T-helper 1 cell treated with Interleukin-12 subunit alpha and Interleukin-12 subunit beta and Interleukin-4 antibody, amounts not matched to agents 30 μg/mL and 1 μg/mL, for 36 hours (primary cell): ENCODE data around the gene CD2BP2.

ENCODE experiments used
- H3K27ac Mint-ChIP-seq: one replicate; pipeline ENCODE4 v1.8.0; 2021; ENCODE audit warnings: mild to moderate bottlenecking, mixed read lengths
- H3K27me3 Mint-ChIP-seq: one replicate; pipeline ENCODE4 v1.8.0; 2021; ENCODE audit warnings: low read depth, mixed read lengths
- H3K36me3 Mint-ChIP-seq: one replicate; pipeline ENCODE4 v1.8.0; 2021; ENCODE audit warnings: low read depth, mixed read lengths
- H3K4me1 Mint-ChIP-seq: one replicate; pipeline ENCODE4 v1.8.0; 2021; ENCODE audit warnings: low read depth, mixed read lengths
- H3K4me3 Mint-ChIP-seq: one replicate; pipeline ENCODE4 v1.8.0; 2021; ENCODE audit warnings: mild to moderate bottlenecking, moderate library complexity, mixed read lengths
- H3K9me3 Mint-ChIP-seq: one replicate; pipeline ENCODE4 v1.8.0; 2021; ENCODE audit warnings: mixed read lengths

The CD2BP2 gene

DNA sequence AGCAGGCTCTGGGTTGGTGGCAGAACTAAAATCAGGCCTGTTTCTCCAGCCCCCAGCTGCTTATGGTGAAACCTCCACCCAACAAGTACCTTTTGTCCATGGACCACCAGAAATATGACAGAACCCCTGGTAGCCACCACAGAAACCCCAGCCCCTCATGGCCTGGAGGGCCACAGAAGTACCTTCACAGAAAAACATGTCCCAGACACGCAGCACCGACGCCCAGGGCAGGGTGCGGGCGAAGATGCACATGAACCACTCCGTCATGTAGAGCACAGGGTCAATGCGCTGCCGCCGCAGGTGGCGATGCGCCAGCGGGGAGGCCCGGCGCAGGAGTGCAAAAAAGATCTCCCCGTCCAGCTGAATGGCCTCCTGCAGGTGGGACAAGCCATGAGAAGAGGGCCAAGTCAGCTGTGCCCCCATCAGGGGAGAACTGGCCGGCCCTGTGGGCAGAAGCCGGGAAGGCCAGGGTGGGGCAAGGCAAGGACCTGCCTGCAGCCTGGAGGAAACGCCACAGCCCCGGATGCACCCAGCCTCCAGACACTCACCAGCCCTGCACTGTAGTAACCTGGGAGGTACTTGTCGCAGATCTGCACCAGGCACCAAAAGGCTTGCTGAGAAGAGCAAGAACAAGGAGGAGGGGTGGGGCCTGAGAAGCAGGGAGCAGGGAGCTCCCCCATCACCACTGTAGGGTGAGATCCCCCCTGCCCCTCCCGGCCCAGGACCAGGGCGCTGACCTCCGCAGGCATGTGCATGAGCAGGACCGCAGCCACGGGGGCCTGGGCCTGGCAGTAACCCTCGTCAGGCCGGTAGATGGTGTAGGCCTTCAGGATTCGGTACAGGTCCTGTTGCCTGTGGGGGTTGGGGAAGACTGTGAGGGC, 4.1 kb upstream of the CD2BP2 start:
- no peaks in the 10 kb centered on the region for H3K27me3 Mint-ChIP-seq
- H3K27ac Mint-ChIP-seq = no peak overlapping the region
- H3K9me3 Mint-ChIP-seq = no peaks in the 10 kb centered on the region
- H3K4me1 Mint-ChIP-seq = peaks cover 24% of the 10 kb centered on the region
- peaks cover 45% of the 10 kb centered on the region for H3K36me3 Mint-ChIP-seq
- H3K4me3 Mint-ChIP-seq = no peak overlapping the region

DNA sequence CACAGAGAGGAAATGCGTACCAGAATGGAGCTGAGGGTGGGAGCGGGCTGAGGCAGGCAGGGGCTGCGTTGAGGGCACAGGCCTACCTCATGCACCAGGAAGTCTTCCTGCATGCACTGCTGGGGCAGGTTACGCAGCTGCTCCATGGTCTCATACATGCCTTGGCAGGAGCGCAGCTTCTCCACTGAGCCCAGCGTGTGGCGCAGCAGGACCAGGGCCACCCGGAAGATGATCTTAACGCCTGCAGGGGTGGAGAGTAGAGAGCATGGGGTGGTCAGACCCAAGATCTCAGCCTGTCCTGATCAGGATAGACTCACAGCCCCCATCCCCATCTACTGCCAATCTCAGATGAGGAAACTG, 3.4 kb upstream of the CD2BP2 start:
- H3K9me3 Mint-ChIP-seq = no peaks in the 10 kb centered on the region
- peaks cover 45% of the 10 kb centered on the region for H3K36me3 Mint-ChIP-seq
- peaks cover 28% of the 10 kb centered on the region for H3K4me1 Mint-ChIP-seq
- H3K27ac Mint-ChIP-seq = no peak overlapping the region
- H3K4me3 Mint-ChIP-seq = no peak overlapping the region
- H3K27me3 Mint-ChIP-seq = no peaks in the 10 kb centered on the region

DNA sequence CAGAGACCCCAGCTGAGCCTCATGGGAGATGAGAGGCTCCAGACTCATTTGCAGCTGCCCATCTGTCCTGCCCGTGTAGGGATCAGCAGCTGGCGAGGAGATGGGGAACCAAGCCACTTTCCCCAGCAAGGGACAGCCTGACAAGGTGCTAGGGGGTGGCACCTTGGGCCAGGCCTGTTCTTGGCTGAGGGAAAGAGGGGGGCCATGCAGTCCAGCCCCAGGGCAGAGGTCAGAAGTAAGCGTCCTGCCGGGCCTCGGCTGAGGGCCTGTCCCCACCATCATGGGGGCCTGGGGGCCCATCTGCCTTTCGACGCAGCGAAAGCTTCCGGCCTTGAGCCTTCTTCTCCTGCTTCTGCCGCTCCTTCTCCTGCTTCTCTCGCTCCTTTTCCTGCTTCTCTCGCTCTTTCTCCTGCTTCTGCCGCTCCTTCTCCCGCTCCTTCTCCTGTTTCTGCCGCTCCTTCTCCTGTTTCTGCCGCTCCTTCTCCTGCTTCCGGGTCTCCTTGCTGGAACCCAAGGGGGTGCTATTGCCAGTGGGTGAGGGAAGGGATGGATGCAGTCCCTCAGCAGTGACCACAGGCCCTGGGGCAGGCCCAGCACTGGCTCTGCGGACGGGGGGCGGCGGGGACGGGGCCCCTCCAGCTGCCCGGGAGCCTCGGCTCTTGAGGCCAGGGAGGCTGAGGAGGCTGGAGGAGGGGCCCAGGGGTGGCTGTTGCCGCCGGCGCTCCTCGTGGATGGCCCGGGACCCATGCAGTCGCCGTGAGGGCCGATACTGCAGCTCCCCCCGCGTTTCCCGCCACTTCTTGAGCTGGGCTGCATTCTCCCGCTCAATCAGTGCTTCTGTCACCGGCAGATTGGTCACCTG, 2.8 kb upstream of the CD2BP2 start:
- Mint-ChIP-seq H3K4me3 (no peak overlapping the region), H3K27ac (no peak overlapping the region), H3K36me3 (peaks cover 43% of the 10 kb centered on the region), H3K9me3 (no peaks in the 10 kb centered on the region), H3K4me1 (peaks cover 25% of the 10 kb centered on the region), H3K27me3 (no peaks in the 10 kb centered on the region)

DNA sequence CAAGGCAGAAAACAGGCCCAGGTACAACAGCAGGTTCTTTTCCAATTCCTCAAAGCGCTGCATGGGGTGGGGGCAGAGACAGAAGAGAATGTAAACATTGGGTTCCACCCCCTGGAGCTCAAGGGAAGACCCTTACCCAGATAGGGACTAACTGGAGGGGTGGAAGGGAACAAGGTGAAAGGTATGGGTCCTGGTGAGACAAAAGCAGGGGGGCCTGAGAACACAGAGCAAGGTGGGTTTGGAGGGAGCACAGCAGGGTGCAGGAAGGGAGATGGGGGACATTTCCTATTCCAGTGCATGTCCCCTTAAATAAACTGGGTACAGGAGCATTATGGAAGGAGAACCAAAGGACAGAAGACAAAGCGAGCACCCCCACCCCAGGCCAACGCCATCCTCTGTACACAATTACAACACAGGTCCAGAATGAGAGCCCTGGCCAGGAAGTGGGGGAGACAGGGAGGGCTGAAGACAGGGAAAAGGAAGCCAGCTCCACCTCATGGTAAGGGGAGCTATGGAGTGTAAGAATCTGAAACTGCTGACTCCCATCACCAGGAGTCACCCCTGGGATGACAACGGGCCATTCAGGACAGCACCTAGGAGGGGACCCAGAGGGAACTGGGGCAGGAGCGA, 2.1 kb upstream of the CD2BP2 start:
- H3K27me3 Mint-ChIP-seq = no peaks in the 10 kb centered on the region
- peaks cover 46% of the 10 kb centered on the region for H3K36me3 Mint-ChIP-seq
- H3K9me3 Mint-ChIP-seq = no peaks in the 10 kb centered on the region
- H3K27ac Mint-ChIP-seq = peak overlapping the region; percentile 22
- no peak overlapping the region for H3K4me3 Mint-ChIP-seq
- H3K4me1 Mint-ChIP-seq = peaks cover 25% of the 10 kb centered on the region

DNA sequence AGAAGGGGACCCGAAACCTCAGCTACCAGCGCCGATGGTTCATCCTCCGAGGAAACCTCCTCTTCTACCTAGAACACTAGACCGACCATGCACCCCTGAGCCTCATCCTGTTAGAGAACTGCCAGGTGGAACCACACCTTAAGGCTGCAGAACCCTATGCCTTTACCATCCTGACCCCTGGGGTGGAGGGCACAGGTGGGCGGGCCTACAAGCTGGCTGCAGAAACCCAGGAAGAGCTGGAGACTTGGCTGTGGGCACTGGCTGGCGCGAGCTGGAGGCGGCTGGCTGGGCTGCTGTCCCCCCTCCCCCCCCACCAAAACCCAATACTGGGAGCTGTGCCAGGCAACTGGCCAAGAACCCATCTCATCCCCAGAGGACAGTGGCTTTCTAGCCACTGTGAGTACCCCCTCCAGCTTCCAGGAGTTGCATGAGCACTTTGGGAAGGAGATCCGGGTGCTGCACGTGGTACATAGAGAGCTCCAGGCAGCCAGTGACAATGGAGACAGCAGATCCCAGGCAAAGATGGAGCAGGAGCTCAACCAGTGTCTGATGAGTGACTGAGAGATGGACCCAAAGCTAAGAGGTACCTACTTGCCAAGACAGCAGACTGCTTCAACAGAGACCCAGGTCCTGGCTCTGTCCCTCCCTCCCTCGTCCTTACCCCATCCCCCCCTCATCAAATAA, 1.4 kb upstream of the CD2BP2 start:
- Mint-ChIP-seq H3K36me3 (peaks cover 48% of the 10 kb centered on the region), H3K27ac (peak overlapping the region; percentile 82), H3K27me3 (no peaks in the 10 kb centered on the region), H3K9me3 (no peaks in the 10 kb centered on the region), H3K4me1 (peaks cover 25% of the 10 kb centered on the region), H3K4me3 (peak overlapping the region; percentile 95)

DNA sequence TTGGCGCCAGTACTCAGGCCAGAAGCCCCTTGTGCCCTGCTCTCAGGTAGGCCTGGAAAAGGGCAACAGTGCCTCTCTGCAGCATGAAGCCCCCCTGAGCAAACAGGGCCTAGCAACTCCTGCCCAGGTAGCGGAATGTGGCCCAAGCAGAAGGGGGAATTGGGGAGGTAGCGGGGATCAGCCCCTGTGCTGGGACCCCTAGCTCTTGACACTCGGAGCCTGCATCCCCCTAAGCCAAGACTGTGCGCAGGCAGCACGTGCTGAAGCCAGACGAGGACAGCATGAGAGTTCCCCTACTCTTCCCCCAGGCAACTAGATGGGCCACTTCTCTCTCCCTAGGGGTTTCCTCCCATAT, 823 bp upstream of the CD2BP2 start:
- Mint-ChIP-seq H3K4me3 (peak overlapping the region; percentile 95), H3K9me3 (no peaks in the 10 kb centered on the region), H3K27me3 (no peaks in the 10 kb centered on the region), H3K4me1 (peaks cover 27% of the 10 kb centered on the region), H3K27ac (peak overlapping the region; percentile 92), H3K36me3 (peaks cover 48% of the 10 kb centered on the region)

DNA sequence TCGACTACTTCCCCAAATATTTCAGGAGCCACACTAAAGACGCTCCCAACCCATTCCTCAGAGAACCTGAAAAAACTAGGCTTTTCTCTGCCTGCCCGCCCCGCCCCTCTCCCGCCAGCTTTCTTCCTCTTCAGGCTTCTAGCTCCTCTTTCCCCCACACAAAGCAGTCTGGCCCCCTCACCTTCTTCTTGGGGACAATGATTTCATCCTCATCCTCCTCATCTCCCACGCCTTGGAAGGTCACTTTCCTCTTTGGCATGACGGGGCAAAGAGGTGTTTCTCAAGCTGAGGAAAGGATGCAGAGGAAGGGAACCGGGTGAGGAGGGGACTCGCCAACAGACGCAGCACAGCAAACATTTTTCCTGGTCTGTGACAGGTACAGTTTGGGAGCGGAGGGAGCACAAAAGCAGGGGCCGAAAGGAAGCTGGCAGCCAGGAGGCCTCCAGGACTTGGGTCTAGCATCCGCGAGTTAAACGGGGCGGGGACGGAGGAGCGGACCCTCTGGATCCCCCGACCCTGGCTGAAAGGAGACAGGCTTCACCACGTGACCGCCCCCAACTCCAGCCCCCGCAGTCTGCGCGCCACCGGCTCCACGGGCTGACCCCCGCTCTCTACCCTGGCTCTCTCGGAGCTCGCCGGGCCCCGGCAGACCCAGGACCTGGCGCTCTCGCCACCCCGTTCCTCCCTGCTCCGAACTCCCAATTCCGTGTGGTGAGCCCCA, 525 bp downstream of the CD2BP2 start:
- peak overlapping the region; percentile 95 for H3K4me3 Mint-ChIP-seq
- H3K9me3 Mint-ChIP-seq = no peaks in the 10 kb centered on the region
- H3K36me3 Mint-ChIP-seq = peaks cover 44% of the 10 kb centered on the region
- no peaks in the 10 kb centered on the region for H3K27me3 Mint-ChIP-seq
- peaks cover 27% of the 10 kb centered on the region for H3K4me1 Mint-ChIP-seq
- H3K27ac Mint-ChIP-seq = peak overlapping the region; percentile 92

DNA sequence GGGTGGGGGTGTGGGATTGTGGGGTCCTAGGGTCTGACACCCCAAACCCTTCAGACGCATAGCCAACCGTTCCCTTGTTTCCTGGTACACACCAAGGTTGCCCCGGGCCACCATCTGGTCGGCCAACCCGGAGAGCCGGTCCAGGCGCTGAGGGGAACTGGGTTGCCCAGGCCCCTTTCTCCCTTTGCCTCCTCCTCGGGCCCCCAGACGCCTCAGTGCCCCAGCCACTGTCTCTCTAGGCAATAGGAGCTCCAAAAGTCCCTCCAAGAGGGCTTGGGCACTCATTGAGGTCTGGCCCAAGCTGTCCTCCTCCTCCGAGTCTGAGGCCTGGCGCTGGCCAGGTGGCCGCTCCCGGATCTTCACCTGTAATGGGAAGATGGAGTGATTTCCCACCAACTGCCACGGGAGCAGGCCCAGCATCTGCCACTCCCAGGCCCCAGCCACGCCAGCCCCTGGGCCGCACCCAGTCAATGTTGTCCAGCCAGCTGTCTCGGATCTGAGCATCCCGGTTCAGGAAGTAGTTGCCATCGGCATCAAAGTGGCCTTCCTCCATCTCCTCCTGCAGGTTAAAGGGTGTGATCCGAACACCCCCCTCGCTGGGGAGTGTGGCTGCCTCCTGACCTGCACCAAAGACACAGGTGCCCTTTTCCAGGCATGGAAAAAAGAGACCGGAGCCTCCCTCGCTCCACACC, 1.5 kb downstream of the CD2BP2 start:
- no peaks in the 10 kb centered on the region for H3K27me3 Mint-ChIP-seq
- H3K27ac Mint-ChIP-seq = no peak overlapping the region
- peak overlapping the region; percentile 95 for H3K4me3 Mint-ChIP-seq
- H3K4me1 Mint-ChIP-seq = peaks cover 27% of the 10 kb centered on the region
- peaks cover 46% of the 10 kb centered on the region for H3K36me3 Mint-ChIP-seq
- H3K9me3 Mint-ChIP-seq = no peaks in the 10 kb centered on the region

DNA sequence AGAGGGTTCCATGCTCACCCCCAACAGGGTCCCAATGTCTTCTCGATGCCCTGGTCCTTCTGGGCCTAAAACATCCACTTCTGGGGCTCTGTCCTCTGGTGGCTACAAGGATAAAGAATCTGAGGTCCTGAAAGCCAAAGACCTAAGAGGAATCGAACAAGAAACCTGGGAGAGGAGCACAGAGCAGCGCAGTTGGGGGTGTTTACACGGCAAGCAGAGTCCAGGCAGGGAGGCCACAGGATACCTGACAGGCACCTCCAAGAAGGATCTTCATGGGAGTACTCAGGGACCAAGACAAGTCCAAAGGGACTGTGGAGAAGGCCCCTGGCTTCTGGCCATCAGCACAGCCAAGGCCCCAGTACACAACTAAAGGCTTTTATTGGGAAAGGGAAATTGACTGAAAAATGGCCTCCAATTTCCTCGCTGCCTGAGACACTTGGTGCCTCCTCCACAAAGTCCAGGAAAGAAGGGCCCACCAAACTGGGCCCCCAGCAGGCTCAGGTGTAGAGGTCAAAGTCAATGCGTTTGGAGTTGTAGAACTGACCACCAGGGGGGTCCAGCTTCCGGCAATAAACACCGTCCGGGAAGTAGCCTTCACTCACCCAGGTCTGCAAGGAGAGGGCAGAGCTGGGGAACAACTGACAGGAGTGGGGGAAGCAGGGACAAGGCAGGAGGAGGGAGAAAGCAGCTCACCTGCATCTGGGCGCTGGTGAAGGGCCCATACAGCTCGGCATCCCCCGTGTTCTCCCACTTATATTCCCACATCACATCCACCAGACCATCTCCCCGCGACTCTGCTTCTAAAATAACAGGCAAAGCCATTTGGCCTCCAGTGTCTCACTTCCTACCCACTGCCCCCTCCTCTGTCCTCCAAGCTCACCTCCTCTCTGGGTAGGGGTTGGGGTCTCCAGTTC, 2.4 kb downstream of the CD2BP2 start:
- peak overlapping the region; percentile 28 for H3K4me3 Mint-ChIP-seq
- H3K27me3 Mint-ChIP-seq = no peaks in the 10 kb centered on the region
- peaks cover 27% of the 10 kb centered on the region for H3K4me1 Mint-ChIP-seq
- H3K36me3 Mint-ChIP-seq = peaks cover 44% of the 10 kb centered on the region
- no peaks in the 10 kb centered on the region for H3K9me3 Mint-ChIP-seq
- H3K27ac Mint-ChIP-seq = no peak overlapping the region

DNA sequence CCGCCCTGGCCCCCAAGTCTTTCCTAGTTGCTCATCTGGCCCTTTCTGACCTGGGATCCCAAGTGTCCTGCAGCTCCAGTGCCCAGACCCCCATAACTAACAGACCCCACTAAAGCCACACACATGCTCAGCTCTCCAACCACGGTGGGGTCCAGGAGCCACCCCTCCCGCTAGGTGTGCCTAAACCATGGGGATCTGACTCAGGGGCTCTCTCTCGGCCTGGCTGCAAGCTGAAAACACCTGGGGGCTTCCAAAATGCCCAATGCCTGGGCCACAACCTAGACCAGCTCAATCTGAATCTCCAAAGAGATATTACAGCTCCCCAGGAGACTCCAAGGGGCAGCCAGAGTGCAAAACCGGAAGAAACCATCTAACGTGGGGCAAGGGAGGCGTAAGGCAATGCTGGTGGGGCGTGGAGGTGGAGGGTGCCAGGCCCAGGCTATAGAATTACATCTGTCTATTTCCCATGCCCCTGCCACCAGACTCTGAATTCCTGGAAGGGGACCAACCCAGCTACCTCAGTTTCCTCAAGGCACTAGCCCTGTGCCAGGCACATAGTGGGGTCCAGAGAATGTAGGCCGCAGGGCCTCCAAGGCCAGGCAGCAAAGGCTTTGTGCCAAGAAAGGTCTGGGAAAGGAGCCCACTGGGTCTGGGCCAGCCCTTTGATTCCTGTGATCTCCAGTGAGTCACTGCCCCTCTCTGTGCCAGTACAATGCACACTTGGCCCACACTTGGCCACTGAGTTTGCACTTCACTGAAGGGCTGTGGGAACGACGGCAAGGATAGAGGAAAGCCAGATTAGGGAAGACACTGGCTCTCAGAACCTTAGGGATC, 3.3 kb downstream of the CD2BP2 start:
- Mint-ChIP-seq H3K27ac (no peak overlapping the region), H3K4me3 (no peak overlapping the region), H3K27me3 (no peaks in the 10 kb centered on the region), H3K9me3 (no peaks in the 10 kb centered on the region), H3K36me3 (peaks cover 38% of the 10 kb centered on the region), H3K4me1 (peaks cover 24% of the 10 kb centered on the region)

DNA sequence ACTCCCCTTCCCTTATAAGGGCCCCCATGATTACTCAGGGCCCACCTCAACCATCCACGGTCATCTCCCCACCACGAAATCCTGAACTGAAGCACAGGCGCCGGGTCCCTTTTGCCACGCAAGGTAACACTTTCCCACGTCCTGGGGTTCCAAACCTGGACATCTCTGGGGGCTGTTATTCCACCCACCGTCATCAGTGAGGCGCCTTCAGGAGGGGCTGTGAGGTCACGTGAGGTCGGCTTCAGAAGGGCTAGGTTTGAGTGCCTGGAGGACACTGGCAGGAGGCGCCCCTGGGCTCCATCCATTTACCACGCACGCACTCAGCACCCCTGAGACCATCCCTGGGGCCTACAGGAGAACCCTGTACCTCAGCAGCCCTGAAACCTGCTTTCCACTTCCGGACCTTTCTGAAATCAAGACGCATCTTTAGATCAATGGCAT, 4.1 kb downstream of the CD2BP2 start:
- no peaks in the 10 kb centered on the region for H3K27me3 Mint-ChIP-seq
- no peak overlapping the region for H3K27ac Mint-ChIP-seq
- peaks cover 21% of the 10 kb centered on the region for H3K4me1 Mint-ChIP-seq
- no peaks in the 10 kb centered on the region for H3K9me3 Mint-ChIP-seq
- H3K36me3 Mint-ChIP-seq = peaks cover 33% of the 10 kb centered on the region
- no peak overlapping the region for H3K4me3 Mint-ChIP-seq
